Vagina (tissue), 2 donors: ENCODE measurements around the gene CD81. TPM values are rescaled to one million over a fixed set of nuclear protein-coding genes. Genes with fewer than 3 reads are reported as not detected.
A peak's percentile ranks its signal among the peaks of the same experiment; 100 is the strongest.

Experiments
- DNase-seq, 2 donors: peaks; one replicate each; pipeline ENCODE4 v3.0.0-alpha.2; 2017; ENCODE audit errors: extremely low spot score in 2 of 2
- H3K27ac ChIP-seq: fragments of 200-600 bp; sonication (generic); one replicate; pipeline ENCODE4 v1.5.1; 2019
- H3K27me3 ChIP-seq: fragments of 200-600 bp; sonication (generic); one replicate; pipeline ENCODE4 v1.5.1; 2019
- H3K36me3 ChIP-seq, 2 donors: fragments of 200-600 bp; sonication (generic); one replicate each; pipeline ENCODE4 v1.5.1; 2017 to 2019
- H3K4me1 ChIP-seq: fragments of 200-600 bp; sonication (generic); one replicate; pipeline ENCODE4 v1.5.1; 2019
- H3K4me3 ChIP-seq, 2 donors: fragments of 200-600 bp; sonication (generic); 1 replicate in 1 of 2; 2 replicates in 1 of 2; pipeline ENCODE4 v1.5.1; 2016 to 2019
- H3K9me3 ChIP-seq: fragments of 200-600 bp; sonication (generic); one replicate; pipeline ENCODE4 v1.5.1; 2019
- CTCF ChIP-seq, 3 experiments: fragments of 450-650 bp in 2 of 3; fragments of 200-600 bp in 1 of 3; sonication (generic) in 1 of 3; IDR thresholded peaks; one replicate each; pipeline ENCODE4 v1.5.1; 2017 to 2019; ENCODE audit warnings: antibody characterized with exemption in 3 of 3, mild to moderate bottlenecking in 2 of 3, moderate library complexity in 2 of 3
- POLR2A ChIP-seq, 2 donors: fragments of 450-650 bp; IDR thresholded peaks; one replicate each; pipeline ENCODE4 v1.6.1; 2017; ENCODE audit warnings: antibody characterized with exemption in 2 of 2, mild to moderate bottlenecking in 2 of 2, moderate library complexity in 2 of 2
- POLR2AphosphoS5 ChIP-seq, 2 donors: sonication (generic); formaldehyde crosslinking; IDR thresholded peaks; one replicate each; pipeline ENCODE4 v1.9.0; 2017; ENCODE audit warnings: antibody characterized with exemption in 2 of 2, mild to moderate bottlenecking in 2 of 2, low read depth in 1 of 2; ENCODE audit not compliant: insufficient read depth in 1 of 2
- intact Hi-C: fragments of 100-400 bp; cut with DNase I; formaldehyde crosslinking; loops from one replicate; pipeline ENCODE4 v1.15.1; 2023
- total RNA-seq: library from RNA; depleted of rRNA; stranded (reverse); fragments of >200 nt; gene quantifications from one replicate; pipeline ENCODE4 v1.2.3, GENCODE V29; 2016

CD81 gene
- total RNA-seq, 1 donor from 2014 or later: 526 TPM

- no peak for DNase-seq
- intact Hi-C loops: no loop called here
- no peak overlapping the region for H3K4me3 ChIP-seq
- TF ChIP-seq POLR2AphosphoS5 (IDR thresholded peaks at IDR 0.05; ENCODE audit: insufficient read depth in 1 of 2, low read depth in 1 of 2) (no peak), CTCF (IDR thresholded peaks at IDR 0.05) (no peak), POLR2A (IDR thresholded peaks at IDR 0.05) (no peak)
- H3K27me3 ChIP-seq: no peaks in the 10 kb centered on the region
- no peaks in the 10 kb centered on the region for H3K36me3 ChIP-seq
- H3K9me3 ChIP-seq: no peaks in the 10 kb centered on the region
- H3K27ac ChIP-seq: no peak overlapping the region
- H3K4me1 ChIP-seq: no peaks in the 10 kb centered on the region
These were observed 18.2 kb upstream of the CD81 start for GRCh38 chr11:2358754-2359442.

GRCh38 chr11:2359557-2359956, 17.6 kb upstream of the CD81 start:
- no peaks in the 10 kb centered on the region for H3K9me3 ChIP-seq
- H3K4me3 ChIP-seq: no peak overlapping the region
- no peaks in the 10 kb centered on the region for H3K27me3 ChIP-seq
- DNase-seq: peak in 1 of 2 donors; percentile 91
- no peak for TF ChIP-seq CTCF (IDR thresholded peaks at IDR 0.05)
- TF ChIP-seq POLR2A (IDR thresholded peaks at IDR 0.05): no peak
- no peak for TF ChIP-seq POLR2AphosphoS5 (IDR thresholded peaks at IDR 0.05; ENCODE audit: insufficient read depth in 1 of 2, low read depth in 1 of 2)
- H3K27ac ChIP-seq: no peak overlapping the region
- H3K36me3 ChIP-seq: no peaks in the 10 kb centered on the region
- no peaks in the 10 kb centered on the region for H3K4me1 ChIP-seq
- intact Hi-C loops: no loop called here

- no peak overlapping the region for H3K27ac ChIP-seq
- intact Hi-C loops: no loop called here
- H3K36me3 ChIP-seq: no peaks in the 10 kb centered on the region
- no peak overlapping the region for H3K4me3 ChIP-seq
- TF ChIP-seq CTCF (IDR thresholded peaks at IDR 0.05) (no peak), POLR2A (IDR thresholded peaks at IDR 0.05) (no peak)
- H3K27me3 ChIP-seq: no peaks in the 10 kb centered on the region
- DNase-seq: no peak
- no peaks in the 10 kb centered on the region for H3K9me3 ChIP-seq
- H3K4me1 ChIP-seq: no peaks in the 10 kb centered on the region
These were observed 16.9 kb upstream of the CD81 start for GRCh38 chr11:2360081-2360642.

- no peak for DNase-seq
- H3K27me3 ChIP-seq: no peaks in the 10 kb centered on the region
These were observed 15.5 kb upstream of the CD81 start for GRCh38 chr11:2361565-2361964.

More at GRCh38 chr11:2361565-2361964, 15.5 kb upstream of the CD81 start:
- TF ChIP-seq POLR2A (IDR thresholded peaks at IDR 0.05) (no peak), CTCF (IDR thresholded peaks at IDR 0.05) (no peak), POLR2AphosphoS5 (IDR thresholded peaks at IDR 0.05; ENCODE audit: insufficient read depth in 1 of 2, low read depth in 1 of 2) (no peak)
- Histone ChIP-seq H3K4me3 (no peak overlapping the region), H3K9me3 (no peaks in the 10 kb centered on the region), H3K36me3 (no peaks in the 10 kb centered on the region), H3K4me1 (no peaks in the 10 kb centered on the region), H3K27ac (no peak overlapping the region)
- intact Hi-C loops: no loop called here
